ENCODE data around the gene TTC7B.
A peak's percentile ranks its signal among the peaks of the same experiment; 100 is the strongest.

TTC7B gene

DNA sequence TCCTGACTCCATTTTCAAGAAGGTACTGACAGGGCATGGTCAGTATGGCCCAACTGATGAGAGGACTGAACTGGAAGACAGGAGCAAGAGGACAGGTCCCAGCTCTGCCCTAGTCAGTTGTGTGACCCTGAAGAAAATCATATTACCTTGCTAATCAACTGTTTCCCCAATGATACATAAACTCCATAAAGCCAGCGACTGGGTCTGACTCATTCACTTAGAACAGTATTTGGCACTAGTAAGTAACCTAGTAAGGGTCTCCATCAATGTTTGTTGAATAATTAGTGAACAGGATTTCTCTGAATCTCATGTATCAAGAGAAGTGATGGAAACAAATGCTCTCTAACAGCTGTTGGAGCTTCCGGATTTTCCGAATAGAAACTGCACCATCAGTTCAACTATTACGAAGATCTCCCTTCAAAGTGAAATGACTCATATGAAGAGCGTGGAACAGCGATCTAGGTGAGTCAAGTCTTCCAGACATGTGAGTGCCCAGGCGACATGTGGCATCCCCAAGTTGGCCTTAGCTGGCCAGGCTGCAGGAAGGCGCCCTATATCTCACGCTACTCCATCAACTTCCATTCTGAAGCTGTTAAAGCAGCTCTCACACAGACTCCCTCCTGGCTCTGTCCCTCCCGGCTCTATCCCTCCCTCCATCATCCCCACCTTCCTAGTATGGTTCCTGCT lies 94.5 kb downstream of the TTC7B start:
- no peaks in the 10 kb centered on the region for H3K9me3 ChIP-seq (ENCODE audit: control insufficient read depth, insufficient read depth, low read length)
- no peaks in the 10 kb centered on the region for H3K36me3 ChIP-seq (ENCODE audit: control insufficient read depth, insufficient read depth, low read length)
- peaks cover 12% of the 10 kb centered on the region for H3K4me1 ChIP-seq (ENCODE audit: control insufficient read depth, insufficient read depth, low read length)
- no peak overlapping the region for H3K27ac ChIP-seq (ENCODE audit: low read depth, low read length)
- H3K9ac ChIP-seq (ENCODE audit: low read depth, low read length), result no peak overlapping the region
- no peaks in the 10 kb centered on the region for H3K27me3 ChIP-seq (ENCODE audit: control insufficient read depth, insufficient read depth, low read length)
- no peak overlapping the region for H3K4me3 ChIP-seq (ENCODE audit: low read depth, low read length)

DNA sequence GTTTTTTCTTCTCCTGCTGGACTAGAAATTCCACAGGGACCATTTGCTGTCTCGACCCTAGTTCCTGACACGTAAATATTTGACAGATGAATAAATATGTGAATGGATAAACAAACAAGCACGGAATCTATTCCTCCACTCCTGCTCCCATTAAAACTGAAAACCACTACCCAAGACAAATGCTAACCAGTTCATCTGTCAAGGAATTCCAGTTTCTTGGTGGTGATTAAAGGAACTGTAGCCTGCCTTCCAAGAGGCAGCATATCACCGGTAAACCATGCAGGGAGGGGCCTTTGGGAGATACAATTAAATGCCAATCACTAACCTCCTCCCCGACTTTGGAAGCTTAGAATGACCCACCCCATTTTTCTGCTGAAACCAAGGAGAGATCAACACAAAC lies 95.4 kb downstream of the TTC7B start:
- no peak overlapping the region for H3K4me3 ChIP-seq (ENCODE audit: low read depth, low read length)
- no peaks in the 10 kb centered on the region for H3K27me3 ChIP-seq (ENCODE audit: control insufficient read depth, insufficient read depth, low read length)
- no peaks in the 10 kb centered on the region for H3K36me3 ChIP-seq (ENCODE audit: control insufficient read depth, insufficient read depth, low read length)
- no peak overlapping the region for H3K27ac ChIP-seq (ENCODE audit: low read depth, low read length)
- no peak overlapping the region for H3K9ac ChIP-seq (ENCODE audit: low read depth, low read length)
- no peaks in the 10 kb centered on the region for H3K9me3 ChIP-seq (ENCODE audit: control insufficient read depth, insufficient read depth, low read length)
- peaks cover 12% of the 10 kb centered on the region for H3K4me1 ChIP-seq (ENCODE audit: control insufficient read depth, insufficient read depth, low read length)

DNA sequence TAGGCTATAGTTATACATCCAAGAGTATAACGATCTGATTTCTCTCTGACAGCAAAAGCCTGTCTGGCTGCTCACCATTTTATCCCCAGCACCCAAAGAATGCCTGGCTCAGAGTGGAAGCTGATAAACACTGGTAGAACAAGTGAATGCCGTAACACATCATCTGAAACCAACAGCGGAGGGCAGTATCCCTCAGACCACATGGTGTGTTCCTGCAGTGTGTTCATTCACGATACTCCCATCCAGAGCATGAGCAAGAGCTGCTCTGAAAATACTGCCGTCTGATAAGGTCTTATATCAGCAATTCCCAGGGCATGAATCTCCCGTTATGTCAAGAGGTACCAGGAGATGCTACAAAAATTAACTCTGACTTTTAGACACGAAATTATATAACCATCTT lies 95.9 kb downstream of the TTC7B start:
- Histone ChIP-seq H3K9ac (ENCODE audit: low read depth, low read length) (no peak overlapping the region), H3K4me3 (ENCODE audit: low read depth, low read length) (no peak overlapping the region), H3K9me3 (ENCODE audit: control insufficient read depth, insufficient read depth, low read length) (no peaks in the 10 kb centered on the region), H3K27me3 (ENCODE audit: control insufficient read depth, insufficient read depth, low read length) (no peaks in the 10 kb centered on the region), H3K27ac (ENCODE audit: low read depth, low read length) (no peak overlapping the region), H3K4me1 (ENCODE audit: control insufficient read depth, insufficient read depth, low read length) (peaks cover 12% of the 10 kb centered on the region), H3K36me3 (ENCODE audit: control insufficient read depth, insufficient read depth, low read length) (no peaks in the 10 kb centered on the region)

DNA sequence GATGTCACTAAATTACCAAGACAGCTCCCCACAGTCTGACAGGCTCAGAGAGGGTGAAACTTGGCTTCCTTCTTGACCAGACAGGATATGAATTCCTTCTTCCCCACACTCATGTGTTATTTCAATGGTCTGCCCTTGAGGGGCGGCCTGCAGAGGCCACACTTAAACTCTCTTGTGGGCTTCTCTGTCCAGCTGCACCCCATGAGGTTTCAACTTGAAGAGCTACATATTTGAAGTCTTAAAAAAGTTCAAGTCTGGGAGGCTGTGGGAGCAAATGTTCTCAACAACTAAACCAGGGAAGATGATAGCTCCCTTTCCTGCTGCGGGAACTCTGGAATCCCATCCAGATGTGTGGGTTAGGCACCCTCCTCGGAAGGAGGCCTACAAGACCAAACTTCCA lies 98.3 kb downstream of the TTC7B start:
- Histone ChIP-seq H3K36me3 (ENCODE audit: control insufficient read depth, insufficient read depth, low read length) (no peaks in the 10 kb centered on the region), H3K27ac (ENCODE audit: low read depth, low read length) (no peak overlapping the region), H3K9ac (ENCODE audit: low read depth, low read length) (no peak overlapping the region), H3K4me1 (ENCODE audit: control insufficient read depth, insufficient read depth, low read length) (peaks cover 12% of the 10 kb centered on the region), H3K9me3 (ENCODE audit: control insufficient read depth, insufficient read depth, low read length) (no peaks in the 10 kb centered on the region), H3K4me3 (ENCODE audit: low read depth, low read length) (no peak overlapping the region), H3K27me3 (ENCODE audit: control insufficient read depth, insufficient read depth, low read length) (no peaks in the 10 kb centered on the region)

DNA sequence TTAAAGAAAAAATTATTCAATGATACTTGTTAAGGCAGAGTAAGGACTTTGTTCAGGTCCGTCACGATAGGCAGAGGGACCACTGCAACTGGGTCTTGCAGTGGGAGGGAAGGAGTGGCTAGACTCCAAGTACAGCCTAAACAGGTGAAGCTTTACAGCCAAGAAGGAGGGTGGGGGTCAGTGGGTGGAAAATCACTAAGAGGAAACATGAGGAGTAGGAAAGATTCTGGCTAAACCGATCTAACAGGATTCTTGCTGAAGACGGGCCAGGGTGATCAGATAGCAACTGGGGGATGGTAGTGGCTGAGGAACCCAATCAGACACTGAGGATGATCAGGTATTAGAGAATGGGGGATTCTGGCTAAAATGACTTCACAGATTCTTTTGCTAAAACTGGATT lies 100.2 kb downstream of the TTC7B start:
- Histone ChIP-seq H3K4me3 (ENCODE audit: low read depth, low read length) (no peak overlapping the region), H3K27me3 (ENCODE audit: control insufficient read depth, insufficient read depth, low read length) (no peaks in the 10 kb centered on the region), H3K4me1 (ENCODE audit: control insufficient read depth, insufficient read depth, low read length) (peaks cover 12% of the 10 kb centered on the region), H3K27ac (ENCODE audit: low read depth, low read length) (peak overlapping the region; percentile 29), H3K9me3 (ENCODE audit: control insufficient read depth, insufficient read depth, low read length) (no peaks in the 10 kb centered on the region), H3K36me3 (ENCODE audit: control insufficient read depth, insufficient read depth, low read length) (no peaks in the 10 kb centered on the region), H3K9ac (ENCODE audit: low read depth, low read length) (no peak overlapping the region)

DNA sequence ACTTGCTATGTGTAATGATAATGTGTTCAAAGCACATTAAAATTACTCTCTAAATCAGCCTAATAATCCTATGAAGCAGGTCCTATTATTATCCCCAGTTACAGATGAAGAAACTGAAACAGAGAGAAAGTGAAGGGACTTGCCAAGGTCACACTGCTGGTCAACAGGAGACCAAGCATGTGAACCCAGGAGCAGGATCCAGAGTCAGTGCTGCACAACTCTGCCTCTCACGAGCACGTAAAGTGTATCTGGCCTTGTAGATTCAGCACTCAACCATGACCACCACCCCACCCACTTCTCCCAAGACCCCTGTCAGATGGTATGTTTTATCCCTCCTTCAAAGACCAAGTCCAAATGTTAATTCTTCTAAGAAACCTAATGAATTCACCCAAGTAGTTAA lies 100.7 kb downstream of the TTC7B start:
- H3K27me3 ChIP-seq (ENCODE audit: control insufficient read depth, insufficient read depth, low read length), result no peaks in the 10 kb centered on the region
- no peak overlapping the region for H3K9ac ChIP-seq (ENCODE audit: low read depth, low read length)
- no peak overlapping the region for H3K27ac ChIP-seq (ENCODE audit: low read depth, low read length)
- H3K9me3 ChIP-seq (ENCODE audit: control insufficient read depth, insufficient read depth, low read length), result no peaks in the 10 kb centered on the region
- H3K4me3 ChIP-seq (ENCODE audit: low read depth, low read length), result no peak overlapping the region
- H3K4me1 ChIP-seq (ENCODE audit: control insufficient read depth, insufficient read depth, low read length), result peaks cover 12% of the 10 kb centered on the region
- no peaks in the 10 kb centered on the region for H3K36me3 ChIP-seq (ENCODE audit: control insufficient read depth, insufficient read depth, low read length)

DNA sequence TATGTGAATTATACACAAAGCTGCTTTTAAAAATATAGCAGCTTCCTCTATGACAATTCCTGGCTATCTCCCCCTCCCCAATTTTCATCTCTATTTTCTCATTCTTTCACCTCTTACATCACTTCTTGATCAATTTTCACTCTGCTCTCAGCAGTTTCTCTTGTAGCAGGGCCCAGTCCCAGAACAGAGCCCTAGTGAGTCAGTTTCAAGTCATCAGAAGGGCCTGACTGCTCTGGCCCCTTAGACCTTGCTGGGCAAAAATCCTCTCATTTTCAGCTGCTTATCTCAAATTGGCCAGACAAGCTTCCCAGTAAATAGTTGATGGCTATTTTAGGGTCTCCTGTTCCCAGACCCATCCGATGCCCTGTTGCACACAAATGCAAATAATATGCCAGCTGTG lies 101.4 kb downstream of the TTC7B start:
- H3K4me3 ChIP-seq (ENCODE audit: low read depth, low read length), result no peak overlapping the region
- no peaks in the 10 kb centered on the region for H3K27me3 ChIP-seq (ENCODE audit: control insufficient read depth, insufficient read depth, low read length)
- H3K9me3 ChIP-seq (ENCODE audit: control insufficient read depth, insufficient read depth, low read length), result no peaks in the 10 kb centered on the region
- H3K4me1 ChIP-seq (ENCODE audit: control insufficient read depth, insufficient read depth, low read length), result peaks cover 12% of the 10 kb centered on the region
- no peaks in the 10 kb centered on the region for H3K36me3 ChIP-seq (ENCODE audit: control insufficient read depth, insufficient read depth, low read length)
- H3K9ac ChIP-seq (ENCODE audit: low read depth, low read length), result no peak overlapping the region
- no peak overlapping the region for H3K27ac ChIP-seq (ENCODE audit: low read depth, low read length)

DNA sequence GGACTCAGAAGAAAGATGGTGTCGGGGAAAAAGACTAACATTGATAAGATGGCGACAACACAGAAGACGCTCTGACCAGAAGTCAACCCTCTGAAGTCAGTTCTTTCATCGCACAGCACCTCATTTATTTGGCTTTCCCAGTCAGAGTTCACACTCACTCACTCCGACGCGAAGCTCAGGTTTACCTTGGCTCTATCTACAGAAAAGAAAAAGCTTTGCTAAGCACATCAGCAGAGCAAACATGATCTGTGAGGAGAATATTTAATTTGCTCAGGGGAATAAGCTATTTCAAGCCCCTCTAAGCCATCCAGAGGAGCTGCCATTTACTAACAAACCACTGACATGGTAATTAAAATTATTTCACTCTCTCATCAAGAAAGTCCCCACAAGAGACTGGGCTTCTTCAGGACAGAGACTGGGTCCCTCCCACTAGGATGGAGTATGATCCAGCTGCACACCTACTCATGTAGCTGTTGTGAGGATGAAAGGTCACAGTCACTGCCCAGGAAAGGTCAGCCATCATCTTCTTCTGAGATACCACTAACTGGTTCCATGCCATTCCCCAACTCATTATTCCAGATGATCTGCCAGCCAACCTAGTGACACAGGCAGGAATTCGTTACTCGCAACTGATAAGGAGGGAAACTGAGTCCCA lies 111.4 kb downstream of the TTC7B start:
- Histone ChIP-seq H3K9me3 (ENCODE audit: control insufficient read depth, insufficient read depth, low read length) (no peaks in the 10 kb centered on the region), H3K4me1 (ENCODE audit: control insufficient read depth, insufficient read depth, low read length) (no peaks in the 10 kb centered on the region), H3K27me3 (ENCODE audit: control insufficient read depth, insufficient read depth, low read length) (no peaks in the 10 kb centered on the region), H3K27ac (ENCODE audit: low read depth, low read length) (no peak overlapping the region), H3K4me3 (ENCODE audit: low read depth, low read length) (no peak overlapping the region), H3K36me3 (ENCODE audit: control insufficient read depth, insufficient read depth, low read length) (no peaks in the 10 kb centered on the region), H3K9ac (ENCODE audit: low read depth, low read length) (no peak overlapping the region)

DNA sequence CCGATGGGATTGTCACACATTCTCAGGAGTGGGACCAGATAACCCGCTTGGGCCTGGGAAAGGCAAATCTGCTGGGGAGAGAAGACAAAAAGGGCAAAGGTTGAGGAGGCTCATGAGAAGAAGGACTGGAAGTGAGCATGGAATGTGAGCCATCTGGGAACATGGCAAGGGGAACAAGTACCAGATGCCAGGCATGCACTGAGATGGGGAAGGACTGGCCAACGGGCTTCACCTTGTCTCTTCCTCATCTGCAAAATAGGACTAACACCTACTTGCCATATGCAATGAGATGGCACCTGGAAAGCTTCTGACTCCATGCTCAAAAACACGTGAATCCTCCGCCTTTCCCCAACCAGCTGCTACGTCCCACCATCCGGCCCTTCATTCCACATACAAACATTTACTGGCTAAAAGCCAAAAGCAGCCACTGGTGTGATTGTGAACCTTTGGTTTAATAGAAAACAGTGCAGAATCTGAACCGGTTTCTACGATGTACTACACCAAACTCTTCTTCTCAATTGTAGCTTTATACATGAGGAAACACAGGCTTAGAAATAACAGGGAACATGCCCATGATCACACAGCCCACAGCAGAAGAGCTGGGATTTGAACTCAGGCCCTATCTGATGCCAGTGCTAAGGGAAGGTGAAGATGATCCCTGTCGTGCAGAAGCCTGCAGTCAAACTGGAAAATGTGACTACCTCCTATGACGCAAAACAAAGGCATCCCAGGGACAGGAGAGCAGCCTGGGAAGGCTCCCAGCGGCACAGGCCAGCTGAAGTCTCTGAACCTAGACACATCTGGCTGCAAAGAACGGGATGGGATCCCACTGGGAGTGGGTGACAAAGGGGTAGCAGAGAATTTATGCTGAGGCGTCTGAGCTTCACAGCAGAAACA lies 112.1 kb downstream of the TTC7B start:
- H3K4me1 ChIP-seq (ENCODE audit: control insufficient read depth, insufficient read depth, low read length), result no peaks in the 10 kb centered on the region
- no peaks in the 10 kb centered on the region for H3K9me3 ChIP-seq (ENCODE audit: control insufficient read depth, insufficient read depth, low read length)

DNA sequence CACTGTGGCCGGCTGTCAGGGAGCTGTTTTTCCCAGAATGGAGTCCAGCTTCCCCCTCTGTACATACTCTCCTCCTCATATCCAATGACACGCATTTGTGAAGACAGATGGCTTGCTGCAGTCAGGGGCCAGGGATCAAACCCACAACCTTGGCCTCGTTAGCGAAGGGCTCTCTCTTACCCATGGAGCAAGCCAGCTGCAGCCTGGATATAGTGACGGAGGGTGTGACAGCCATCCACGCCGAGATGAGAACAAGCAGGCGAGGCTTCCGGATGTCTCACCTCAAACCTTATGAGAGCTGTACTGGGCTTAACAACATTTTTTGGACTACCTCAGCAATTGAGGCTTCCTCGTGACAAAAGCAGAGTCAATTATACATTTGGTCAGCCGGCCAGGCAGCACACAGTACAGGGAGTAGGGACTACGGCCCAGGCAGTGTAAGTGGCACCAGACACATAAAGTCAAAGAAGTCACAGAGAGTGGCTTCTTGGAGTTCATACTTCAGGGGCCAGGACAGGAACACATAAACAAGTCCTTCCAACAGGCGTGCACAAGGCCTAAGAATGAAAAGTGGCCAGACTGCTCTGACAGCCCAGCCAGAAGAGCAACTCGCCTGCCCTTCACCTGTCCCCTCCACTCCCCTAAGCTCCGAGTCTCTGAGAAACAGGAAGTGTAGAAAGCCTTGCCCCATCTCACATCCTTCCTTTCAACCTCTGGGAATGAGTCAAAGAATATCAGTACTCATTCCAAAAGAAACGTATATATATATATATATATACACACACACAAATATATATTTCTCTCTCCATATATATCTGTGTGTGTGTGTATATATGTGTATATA lies 115.1 kb downstream of the TTC7B start:
- Histone ChIP-seq H3K4me3 (ENCODE audit: low read depth, low read length) (no peak overlapping the region), H3K9ac (ENCODE audit: low read depth, low read length) (no peak overlapping the region), H3K9me3 (ENCODE audit: control insufficient read depth, insufficient read depth, low read length) (no peaks in the 10 kb centered on the region), H3K36me3 (ENCODE audit: control insufficient read depth, insufficient read depth, low read length) (no peaks in the 10 kb centered on the region), H3K27ac (ENCODE audit: low read depth, low read length) (no peak overlapping the region), H3K27me3 (ENCODE audit: control insufficient read depth, insufficient read depth, low read length) (no peaks in the 10 kb centered on the region), H3K4me1 (ENCODE audit: control insufficient read depth, insufficient read depth, low read length) (peaks cover 17% of the 10 kb centered on the region; the same call in 1 of the 2 replicates)

More for the DNA sequence above, 112.1 kb downstream of the TTC7B start:
- Histone ChIP-seq H3K36me3 (ENCODE audit: control insufficient read depth, insufficient read depth, low read length) (no peaks in the 10 kb centered on the region), H3K9ac (ENCODE audit: low read depth, low read length) (no peak overlapping the region), H3K27me3 (ENCODE audit: control insufficient read depth, insufficient read depth, low read length) (no peaks in the 10 kb centered on the region), H3K27ac (ENCODE audit: low read depth, low read length) (no peak overlapping the region), H3K4me3 (ENCODE audit: low read depth, low read length) (no peak overlapping the region)

Measured in HUES48 (cell line).